ENCODE data around the gene SPDYA. TPM values are rescaled to one million over a fixed set of nuclear protein-coding genes. Genes with fewer than 3 reads are reported as not detected.

The SPDYA gene
- total and polyA plus RNA-seq, 2 of the 13 experiments (the other 11 are each of a cell fraction or from before 2014, with no cell fraction given) = 0.32 to 0.75 TPM

DNA sequence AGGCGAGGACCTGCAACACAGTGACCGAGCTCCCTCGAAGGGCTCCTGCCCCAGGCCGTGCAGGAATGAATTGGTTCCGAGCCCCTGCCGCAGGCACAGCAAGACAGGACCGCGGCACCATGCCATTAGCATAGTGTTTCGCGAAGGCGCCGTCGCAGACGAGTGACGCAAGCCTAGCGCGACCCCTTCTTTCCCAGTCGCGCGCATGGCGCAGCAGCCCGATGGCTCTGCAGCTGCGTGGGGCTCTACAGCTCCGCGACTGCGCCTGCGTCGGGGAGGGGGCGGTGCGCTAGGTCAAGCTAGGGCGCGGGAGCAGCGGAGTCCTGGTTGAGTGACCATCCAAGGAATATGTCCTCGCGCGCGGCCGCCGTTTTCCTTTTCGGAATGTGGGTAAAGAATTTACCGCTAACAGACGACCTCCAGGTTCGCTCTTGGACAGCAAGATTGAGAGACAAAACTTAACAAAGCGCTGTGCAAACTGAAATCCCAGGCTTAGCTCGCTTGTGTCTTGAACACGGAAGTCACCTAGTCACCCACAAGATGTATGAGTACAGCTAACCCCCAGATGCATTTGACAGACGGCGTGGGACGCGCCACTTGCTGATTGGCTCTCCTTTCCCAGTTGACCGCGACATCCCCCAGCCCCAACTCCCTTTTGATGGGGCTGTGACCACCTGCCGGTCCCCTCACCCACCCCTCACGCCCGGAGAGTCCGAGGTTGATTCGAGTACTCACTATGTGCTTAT, 59.7 kb downstream of the SPDYA start, which contains the start of gene TRMT61B (continued):
- no peak; the same call in 1 of the 2 replicates for TF ChIP-seq GPN1 (CRISPR knock-in tag; IDR thresholded peaks at IDR 0.05; ENCODE audit: borderline replicate concordance)
- TF ChIP-seq NR2F1 (CRISPR knock-in tag; IDR thresholded peaks at IDR 0.05) = peak; percentile 65 to 81; a peak in 3 of 4 replicates
- no peak for TF ChIP-seq RORA (CRISPR knock-in tag; IDR thresholded peaks at IDR 0.05)
- TF ChIP-seq CBX5 (CRISPR knock-in tag; IDR thresholded peaks at IDR 0.05; ENCODE audit: borderline replicate concordance) = peak; percentile 92
- peak in 1 of 2 experiments; percentile 52; a peak in 2 of 4 replicates for TF ChIP-seq MAFK (conservative IDR thresholded peaks at IDR 0.05 in 1 of 2, IDR thresholded peaks at IDR 0.05 in 1 of 2; ENCODE audit: low read length in 2 of 2)
- no peak; the same call in 1 of the 2 replicates for TF ChIP-seq ZNF670 (CRISPR knock-in tag; IDR thresholded peaks at IDR 0.05; ENCODE audit: borderline replicate concordance)
- no peak for TF ChIP-seq WIZ (CRISPR knock-in tag; IDR thresholded peaks at IDR 0.05)
- peak; percentile 99 for TF ChIP-seq YEATS4 (CRISPR knock-in tag; IDR thresholded peaks at IDR 0.05; ENCODE audit: borderline replicate concordance)
- TF ChIP-seq ZNF570 (CRISPR knock-in tag; IDR thresholded peaks at IDR 0.05; ENCODE audit: borderline replicate concordance) = 0 out of 2 replicates have a peak, but pooled peaks have one; percentile 27
- TF ChIP-seq NR2F2 (IDR thresholded peaks at IDR 0.05; ENCODE audit: borderline replicate concordance, low read depth) = no peak; the same call in 1 of the 2 replicates
- TF ChIP-seq ZNF124 (CRISPR knock-in tag; IDR thresholded peaks at IDR 0.05) = peak; percentile 78
- peak; percentile 93 for TF ChIP-seq SRF (IDR thresholded peaks at IDR 0.05; ENCODE audit: low read depth, low read length)
- peak; percentile 85; the same call in 1 of the 2 replicates for TF ChIP-seq ZNF761 (CRISPR knock-in tag; conservative IDR thresholded peaks at IDR 0.05)
- peak; percentile 96 for TF ChIP-seq ZFP36L1 (CRISPR knock-in tag; IDR thresholded peaks at IDR 0.05)
- peak; percentile 77 for TF ChIP-seq FOXK2 (IDR thresholded peaks at IDR 0.05)
- peak; percentile 66 for TF ChIP-seq MED8 (CRISPR knock-in tag; IDR thresholded peaks at IDR 0.05; ENCODE audit: insufficient replicate concordance)
- 0 out of 2 replicates have a peak, but pooled peaks have one; percentile 80 for TF ChIP-seq ZSCAN29 (CRISPR knock-in tag; conservative IDR thresholded peaks at IDR 0.05)
- peak; percentile 75; the same call in 1 of the 2 replicates for TF ChIP-seq PATZ1 (CRISPR knock-in tag; IDR thresholded peaks at IDR 0.05)
- peak; percentile 48; the same call in 1 of the 2 replicates for TF ChIP-seq ZNF263 (CRISPR knock-in tag; IDR thresholded peaks at IDR 0.05)
- TF ChIP-seq HOXA7 (CRISPR knock-in tag; IDR thresholded peaks at IDR 0.05) = no peak
- no peak; the same call in 1 of the 2 replicates for TF ChIP-seq CAMTA2 (CRISPR knock-in tag; IDR thresholded peaks at IDR 0.05; ENCODE audit: borderline replicate concordance)
- TF ChIP-seq, protein P1, sequence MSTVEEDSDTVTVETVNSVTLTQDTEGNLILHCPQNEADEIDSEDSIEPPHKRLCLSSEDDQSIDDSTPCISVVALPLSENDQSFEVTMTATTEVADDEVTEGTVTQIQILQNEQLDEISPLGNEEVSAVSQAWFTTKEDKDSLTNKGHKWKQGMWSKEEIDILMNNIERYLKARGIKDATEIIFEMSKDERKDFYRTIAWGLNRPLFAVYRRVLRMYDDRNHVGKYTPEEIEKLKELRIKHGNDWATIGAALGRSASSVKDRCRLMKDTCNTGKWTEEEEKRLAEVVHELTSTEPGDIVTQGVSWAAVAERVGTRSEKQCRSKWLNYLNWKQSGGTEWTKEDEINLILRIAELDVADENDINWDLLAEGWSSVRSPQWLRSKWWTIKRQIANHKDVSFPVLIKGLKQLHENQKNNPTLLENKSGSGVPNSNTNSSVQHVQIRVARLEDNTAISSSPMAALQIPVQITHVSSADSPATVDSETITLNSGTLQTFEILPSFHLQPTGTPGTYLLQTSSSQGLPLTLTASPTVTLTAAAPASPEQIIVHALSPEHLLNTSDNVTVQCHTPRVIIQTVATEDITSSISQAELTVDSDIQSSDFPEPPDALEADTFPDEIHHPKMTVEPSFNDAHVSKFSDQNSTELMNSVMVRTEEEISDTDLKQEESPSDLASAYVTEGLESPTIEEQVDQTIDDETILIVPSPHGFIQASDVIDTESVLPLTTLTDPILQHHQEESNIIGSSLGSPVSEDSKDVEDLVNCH (CRISPR knock-in tag; IDR thresholded peaks at IDR 0.05) = no peak
- TF ChIP-seq, protein P2, sequence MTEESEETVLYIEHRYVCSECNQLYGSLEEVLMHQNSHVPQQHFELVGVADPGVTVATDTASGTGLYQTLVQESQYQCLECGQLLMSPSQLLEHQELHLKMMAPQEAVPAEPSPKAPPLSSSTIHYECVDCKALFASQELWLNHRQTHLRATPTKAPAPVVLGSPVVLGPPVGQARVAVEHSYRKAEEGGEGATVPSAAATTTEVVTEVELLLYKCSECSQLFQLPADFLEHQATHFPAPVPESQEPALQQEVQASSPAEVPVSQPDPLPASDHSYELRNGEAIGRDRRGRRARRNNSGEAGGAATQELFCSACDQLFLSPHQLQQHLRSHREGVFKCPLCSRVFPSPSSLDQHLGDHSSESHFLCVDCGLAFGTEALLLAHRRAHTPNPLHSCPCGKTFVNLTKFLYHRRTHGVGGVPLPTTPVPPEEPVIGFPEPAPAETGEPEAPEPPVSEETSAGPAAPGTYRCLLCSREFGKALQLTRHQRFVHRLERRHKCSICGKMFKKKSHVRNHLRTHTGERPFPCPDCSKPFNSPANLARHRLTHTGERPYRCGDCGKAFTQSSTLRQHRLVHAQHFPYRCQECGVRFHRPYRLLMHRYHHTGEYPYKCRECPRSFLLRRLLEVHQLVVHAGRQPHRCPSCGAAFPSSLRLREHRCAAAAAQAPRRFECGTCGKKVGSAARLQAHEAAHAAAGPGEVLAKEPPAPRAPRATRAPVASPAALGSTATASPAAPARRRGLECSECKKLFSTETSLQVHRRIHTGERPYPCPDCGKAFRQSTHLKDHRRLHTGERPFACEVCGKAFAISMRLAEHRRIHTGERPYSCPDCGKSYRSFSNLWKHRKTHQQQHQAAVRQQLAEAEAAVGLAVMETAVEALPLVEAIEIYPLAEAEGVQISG (CRISPR knock-in tag; IDR thresholded peaks at IDR 0.05) = peak; percentile 96

Data from HepG2 (cell line).